ENCODE results near the gene ATP8A2.
"Not testable (repeated sequence)": the region's sequence is repeated elsewhere in the genome, so short reads cannot be mapped to it uniquely, and the experiment has no call there.

The ATP8A2 gene

GRCh38 chr13:25570185-25570584 is 198.4 kb downstream of the ATP8A2 start:
- no peak for DNase-seq

GRCh38 chr13:25571237-25571636 is 199.5 kb downstream of the ATP8A2 start:
- DNase-seq, result no peak

DNA sequence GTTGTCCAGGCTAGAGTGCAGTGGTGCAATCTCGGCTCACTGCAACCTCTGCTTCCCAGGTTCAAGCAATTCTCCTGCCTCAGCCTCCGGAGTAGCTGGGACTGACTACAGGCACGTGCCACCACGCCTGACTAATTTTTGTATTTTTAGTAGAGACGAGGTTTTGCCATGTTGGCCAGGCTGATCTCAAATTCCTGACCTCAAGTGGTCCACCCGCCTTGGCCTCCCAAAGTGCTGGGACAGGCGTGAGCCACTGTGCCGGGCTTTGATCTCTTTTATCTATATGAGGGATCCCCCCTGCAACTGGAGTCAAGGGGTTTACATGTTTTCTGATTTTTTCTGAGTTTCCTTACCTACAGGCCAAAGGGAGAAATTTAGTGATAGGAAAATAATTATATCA is 200.4 kb downstream of the ATP8A2 start:
- DNase-seq, result not testable (repeated sequence)

- peak; percentile 52 for DNase-seq
Measured at GRCh38 chr13:25574437-25575411, 202.9 kb downstream of the ATP8A2 start.

DNA sequence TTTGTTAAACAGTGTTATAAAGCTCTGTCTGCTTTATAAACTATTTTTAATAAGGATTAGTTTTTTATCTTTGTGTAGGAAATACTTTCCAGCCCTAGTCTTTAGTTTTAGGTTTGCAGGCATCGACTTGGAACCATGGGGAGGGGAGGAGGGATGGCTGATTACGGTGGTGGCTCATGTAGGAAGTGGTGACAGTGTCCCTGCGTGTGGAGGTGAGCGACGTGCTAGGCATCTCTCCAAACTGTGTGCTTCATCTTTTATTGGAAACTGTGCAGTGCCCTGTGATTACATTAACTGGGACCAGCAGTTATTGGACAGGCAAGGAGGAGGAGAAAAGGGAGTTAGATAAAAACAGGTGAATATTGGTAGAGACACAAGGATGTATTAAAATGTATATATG is 203.8 kb downstream of the ATP8A2 start:
- no peak for DNase-seq

DNA sequence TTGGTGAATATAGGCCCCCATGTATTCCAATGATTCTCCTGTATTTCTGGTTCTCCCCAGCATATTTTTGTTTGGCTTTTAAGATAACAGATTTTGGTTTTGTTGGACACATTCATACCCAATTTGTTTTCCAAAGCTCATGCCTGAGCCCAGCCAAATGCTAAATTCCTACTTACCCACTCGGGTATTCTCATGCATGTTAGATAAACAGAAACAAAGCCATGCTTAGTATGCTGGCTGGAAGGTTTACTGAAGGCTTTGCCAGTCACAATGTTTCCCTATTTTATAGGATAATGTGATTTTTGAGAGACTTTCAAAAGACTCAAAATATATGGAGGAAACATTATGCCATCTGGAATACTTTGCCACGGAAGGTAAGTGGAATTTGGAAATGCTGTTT is 206.8 kb downstream of the ATP8A2 start:
- DNase-seq, result no peak

DNA sequence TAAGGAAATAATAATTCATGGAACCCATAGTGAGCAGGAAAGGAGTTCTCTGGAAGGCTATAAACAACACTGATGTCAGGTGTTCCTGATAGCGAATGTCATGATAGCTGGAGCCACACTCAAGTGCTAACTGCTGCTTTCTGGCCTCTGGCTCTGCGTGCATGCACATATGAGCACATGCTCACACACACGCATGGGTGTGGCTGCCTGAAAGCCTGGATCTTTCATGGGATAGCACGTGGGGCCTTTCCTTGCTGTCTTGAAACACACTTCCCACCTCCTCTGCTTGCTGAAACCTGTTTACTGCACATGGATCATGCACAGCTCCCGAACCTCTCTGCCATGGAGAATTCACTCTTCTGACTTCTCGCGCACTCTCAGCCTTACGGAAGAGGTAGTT is 207.4 kb downstream of the ATP8A2 start:
- DNase-seq, result no peak

DNA sequence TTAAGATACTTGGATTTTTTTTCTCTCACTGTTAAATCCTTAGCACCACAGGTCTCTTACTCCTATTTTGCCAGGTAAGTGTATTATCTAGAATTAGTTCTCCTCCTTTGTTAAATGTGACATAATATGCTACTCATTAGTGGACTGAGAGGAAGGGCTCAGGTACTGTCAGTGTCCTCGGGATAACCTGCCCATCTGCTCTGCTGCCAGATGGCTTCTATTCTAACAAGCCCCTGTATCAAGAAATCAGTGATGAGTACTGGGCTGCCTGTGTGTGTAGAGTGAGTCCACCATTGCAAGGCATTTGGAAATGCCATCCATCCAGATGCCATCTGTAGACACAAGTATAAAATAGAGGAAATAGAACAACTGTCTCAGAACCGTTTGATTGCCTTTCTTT is 209.6 kb downstream of the ATP8A2 start:
- no peak for DNase-seq

DNA sequence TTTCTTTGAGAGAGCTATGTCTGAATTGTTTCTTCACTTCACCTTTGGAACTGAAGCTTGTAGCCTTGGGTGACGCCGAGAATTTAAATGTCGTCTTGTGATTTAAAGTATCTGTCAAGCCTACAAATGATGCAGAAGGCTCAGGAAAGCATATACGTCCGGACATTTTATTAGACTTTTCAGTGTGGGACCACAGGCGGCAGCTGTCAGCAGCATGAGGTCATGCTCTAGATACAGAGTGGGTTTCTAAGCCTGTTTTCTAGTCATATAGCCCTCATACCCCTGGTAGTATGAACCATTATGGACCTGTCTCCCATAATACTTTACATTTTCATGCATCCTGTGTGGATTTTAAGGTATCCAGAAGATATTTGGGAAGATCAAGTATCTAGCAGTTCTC is 212.3 kb downstream of the ATP8A2 start:
- DNase-seq, result no peak

GRCh38 chr13:25585000-25585399 is 213.2 kb downstream of the ATP8A2 start:
- no peak for DNase-seq

DNA sequence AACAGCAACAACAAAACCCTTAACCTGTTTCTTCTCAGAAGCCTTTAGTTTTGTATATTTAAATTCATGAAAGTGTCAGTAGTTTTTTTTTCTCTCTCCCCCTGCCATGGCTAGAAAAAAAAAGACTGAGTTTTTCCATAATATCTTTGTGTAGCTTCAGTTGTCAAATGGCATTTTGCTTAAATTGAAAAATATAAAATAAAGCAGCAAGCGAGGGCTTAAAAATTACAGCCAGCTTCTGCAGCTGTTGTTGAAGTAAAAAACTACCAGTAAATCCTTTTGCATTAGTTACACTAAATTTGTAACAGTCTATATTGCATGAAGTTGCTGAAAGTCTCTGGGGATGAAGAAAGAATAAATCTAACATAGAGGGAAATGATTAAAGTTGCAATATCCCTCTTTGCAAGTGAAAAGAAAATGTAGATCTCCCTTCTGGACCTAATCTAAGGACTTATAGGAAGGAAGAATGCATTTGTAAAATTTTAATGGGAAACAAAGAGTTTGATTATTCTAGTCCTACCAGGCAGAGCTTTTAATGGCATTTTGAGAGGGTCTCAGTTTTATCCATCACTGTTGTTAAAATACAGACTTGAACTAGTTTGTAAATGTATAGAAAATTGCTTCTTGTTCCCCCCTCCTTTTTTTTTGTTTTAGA is 215.7 kb downstream of the ATP8A2 start:
- no peak for DNase-seq

DNA sequence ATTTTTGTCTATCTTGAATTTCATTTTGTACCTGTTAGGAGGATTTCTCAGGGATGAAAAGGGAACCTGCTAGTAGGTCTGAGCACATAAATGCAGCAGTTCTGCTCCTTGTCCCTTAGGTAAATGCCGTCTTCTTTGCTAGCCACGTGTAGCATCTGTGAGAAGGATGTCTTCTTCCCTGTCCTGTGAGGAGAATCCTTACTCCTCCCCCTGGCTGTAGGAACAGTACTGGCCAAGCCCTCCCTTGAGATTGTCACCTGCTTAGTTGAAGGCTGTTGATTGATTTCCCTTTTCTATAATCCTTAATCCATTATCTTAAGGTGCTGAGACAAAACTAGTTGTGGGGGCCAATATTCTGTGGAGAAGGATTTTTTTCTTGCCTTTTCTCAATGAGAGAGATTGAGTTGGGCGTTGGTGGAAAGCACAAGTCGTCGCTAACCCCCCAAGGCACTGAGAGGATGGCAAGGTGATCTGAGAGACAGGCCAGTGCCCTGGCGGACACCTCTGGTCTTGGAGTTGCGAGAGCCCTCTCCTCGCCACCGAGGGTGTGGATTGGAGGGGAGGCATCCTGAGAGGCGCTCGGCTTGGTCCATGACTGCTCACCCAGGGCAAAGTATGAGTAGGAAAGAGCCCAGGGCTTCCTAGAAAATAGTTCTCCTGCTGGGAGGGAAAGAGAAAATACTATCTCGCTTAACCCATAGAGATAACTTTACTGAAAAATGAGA is 216.7 kb downstream of the ATP8A2 start:
- DNase-seq, result no peak

- DNase-seq, result no peak
Measured at GRCh38 chr13:25598421-25598820, 226.6 kb downstream of the ATP8A2 start.

DNA sequence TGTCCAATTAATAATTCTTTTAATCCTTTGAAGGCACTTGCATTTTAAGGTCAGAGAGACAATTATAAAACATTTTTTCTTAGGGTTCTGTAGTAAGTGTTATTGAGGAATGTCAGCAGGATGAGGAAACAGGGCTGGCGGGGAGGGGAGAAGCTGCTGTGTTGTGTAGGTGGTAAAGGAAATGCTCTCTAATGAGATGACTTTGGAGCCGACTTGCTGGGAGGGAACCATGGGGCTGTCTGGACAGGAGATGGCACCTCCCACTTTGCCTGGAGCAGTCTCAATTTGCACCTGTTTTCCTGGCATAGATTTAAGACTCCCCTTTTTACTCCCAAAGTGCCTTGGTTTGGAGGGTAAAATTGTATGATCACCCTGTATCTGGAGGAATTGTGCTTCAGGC is 230.4 kb downstream of the ATP8A2 start:
- no peak for DNase-seq

DNA sequence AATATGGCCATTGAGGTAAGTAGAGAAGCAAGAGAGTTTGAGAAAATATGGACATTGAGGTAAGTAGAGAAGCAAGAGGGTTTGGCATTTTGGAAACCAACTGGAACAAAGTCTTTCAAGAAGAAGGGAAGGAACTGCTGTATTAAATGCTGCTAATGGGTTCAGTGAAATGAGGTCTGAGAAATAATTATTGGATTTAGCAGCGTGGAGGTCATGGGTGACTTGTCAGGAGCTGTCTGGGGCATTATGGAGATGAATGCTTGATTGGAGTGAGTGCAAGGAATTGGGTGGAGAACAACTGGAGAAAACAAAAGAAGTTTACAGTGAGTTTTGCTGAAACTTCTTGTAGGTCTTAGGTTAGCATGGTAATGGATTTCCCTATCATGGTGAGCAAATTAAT is 232.3 kb downstream of the ATP8A2 start:
- DNase-seq, result no peak

GRCh38 chr13:25607096-25607495 is 235.3 kb downstream of the ATP8A2 start:
- no peak for DNase-seq

GRCh38 chr13:25608181-25608580 is 236.4 kb downstream of the ATP8A2 start:
- DNase-seq, result no peak

DNA sequence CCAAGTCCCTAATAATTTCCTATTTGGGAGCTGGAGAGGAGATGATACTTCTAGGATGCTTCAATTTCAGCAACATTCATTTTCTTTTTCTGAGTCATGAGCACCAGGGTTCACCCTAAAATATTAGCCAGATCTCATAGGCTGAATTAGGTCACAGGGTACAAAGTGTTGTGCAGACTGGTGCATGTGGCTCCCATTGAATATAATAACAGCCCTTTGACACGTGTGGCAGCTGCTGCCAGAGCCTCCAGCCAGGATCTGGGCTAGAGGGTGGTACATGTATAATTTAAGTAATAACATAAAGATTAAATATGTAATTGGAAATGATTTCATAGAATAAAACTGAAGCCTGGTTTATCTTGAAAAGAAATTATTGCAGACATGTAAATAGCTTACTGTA is 244.9 kb downstream of the ATP8A2 start:
- no peak for DNase-seq

DNA sequence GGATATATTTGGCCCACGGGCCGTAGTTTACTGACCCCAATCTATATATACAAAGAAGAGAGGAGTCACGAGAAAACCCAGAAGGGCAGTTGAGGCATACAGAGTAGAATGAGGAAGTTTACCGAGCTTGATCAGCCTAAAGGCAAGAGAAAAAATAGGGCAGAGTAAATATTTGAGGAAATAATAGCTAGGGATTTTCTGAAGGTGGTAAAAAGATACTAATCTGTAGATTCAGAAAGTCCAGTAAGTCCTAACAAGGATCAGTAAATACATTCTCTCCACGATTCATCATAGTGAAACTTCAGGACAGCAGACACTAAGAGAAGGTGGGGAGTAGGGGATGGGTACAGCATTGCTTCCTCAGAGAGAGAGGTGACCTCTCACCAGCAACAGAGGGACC is 248.1 kb downstream of the ATP8A2 start:
- DNase-seq, result no peak

DNA sequence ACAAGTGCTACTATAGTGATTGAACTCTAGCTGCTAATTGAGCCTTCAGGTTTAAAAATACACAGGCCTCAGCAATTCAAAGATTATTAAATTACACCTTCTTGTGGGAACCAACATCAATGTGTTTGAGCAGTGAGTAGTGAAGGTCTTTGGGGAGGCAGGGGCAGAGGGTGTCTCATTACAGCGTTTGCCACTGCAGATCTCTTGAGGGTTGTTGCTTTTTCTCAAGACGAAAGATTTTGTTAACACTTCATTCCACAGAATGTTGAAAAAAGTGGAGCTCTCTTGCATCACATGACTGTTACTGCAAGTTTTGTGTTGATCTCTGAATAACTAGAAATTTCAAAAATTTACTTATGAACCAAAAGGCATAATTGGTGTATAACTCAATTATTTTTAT is 253.6 kb downstream of the ATP8A2 start:
- peak; percentile 44 for DNase-seq

DNA sequence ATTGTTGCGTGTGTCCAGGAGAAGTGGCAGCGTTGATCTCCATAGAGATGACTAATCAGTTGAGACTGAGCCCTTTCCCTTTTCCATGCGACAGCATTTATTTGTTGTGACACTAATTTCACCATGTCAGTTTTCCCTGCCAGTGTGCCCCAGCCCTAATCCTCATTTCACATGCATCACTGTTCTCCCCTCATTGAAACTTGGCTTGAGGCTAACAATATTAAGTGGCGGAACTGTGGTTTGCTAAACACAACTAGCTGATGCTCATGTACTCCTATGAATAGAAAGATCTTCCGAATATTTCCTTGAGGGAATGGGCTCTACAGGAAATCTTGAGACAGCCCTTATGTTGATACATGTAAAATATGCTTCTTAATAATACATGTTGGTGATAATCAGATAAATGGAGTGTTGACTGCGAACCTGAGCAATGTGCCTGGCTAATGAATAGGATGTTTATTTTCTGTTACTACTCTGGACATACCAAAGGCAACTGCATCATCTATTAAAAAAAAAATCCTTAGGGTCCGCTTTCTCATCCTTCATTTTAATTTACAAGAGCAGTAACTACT is 258.6 kb downstream of the ATP8A2 start:
- no peak for DNase-seq

DNA sequence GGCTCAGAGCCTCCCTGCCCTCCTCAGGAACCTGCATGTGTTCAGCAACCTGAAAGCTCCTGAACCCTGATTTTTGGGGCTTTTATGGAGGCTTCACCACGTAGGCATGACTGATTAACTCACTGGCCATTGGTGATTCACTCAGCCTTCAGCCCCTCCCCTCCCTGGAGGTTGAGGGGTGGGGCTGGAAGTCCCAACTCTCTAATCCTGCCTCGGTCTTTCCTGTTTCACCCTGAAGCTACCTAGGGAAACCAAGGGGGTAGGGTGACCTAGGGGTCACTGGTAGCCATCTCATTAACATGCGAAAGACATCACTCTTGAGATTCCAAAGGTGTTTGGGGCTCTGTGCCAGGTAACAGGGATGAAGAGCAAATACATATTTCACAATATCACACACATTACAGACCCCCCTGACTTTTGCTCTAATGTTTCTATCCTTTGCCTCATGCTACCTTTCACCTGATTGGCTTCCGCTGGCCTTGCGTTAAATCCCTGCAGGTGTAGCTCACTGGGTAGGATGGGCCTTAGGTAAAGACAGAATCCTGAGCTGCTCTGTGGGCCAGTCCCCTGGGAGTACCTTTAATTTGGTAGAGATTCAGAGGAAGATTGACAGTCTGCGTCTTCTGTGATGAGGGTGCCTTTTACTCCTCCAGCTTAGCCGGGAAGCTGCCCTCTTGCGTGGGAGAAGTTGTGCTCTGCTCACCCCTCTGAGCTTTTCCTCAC is 260.6 kb downstream of the ATP8A2 start:
- DNase-seq, result no peak

GRCh38 chr13:25633093-25633492 is 261.3 kb downstream of the ATP8A2 start:
- DNase-seq, result no peak
